Prostate gland (tissue), 2 donors: ENCODE results near the gene EXO5.

Source experiments
- POLR2A ChIP-seq: fragments of 450-650 bp; IDR thresholded peaks from one replicate; pipeline ENCODE4 v1.6.1; 2016; ENCODE audit warnings: antibody characterized with exemption, mild to moderate bottlenecking
- TF ChIP-seq, protein P1 (sequence below), 4 experiments: fragments of 200-600 bp in 2 of 4; fragments of 450-650 bp in 2 of 4; sonication (generic) in 2 of 4; IDR thresholded peaks; 1 replicate in 3 of 4; 2 replicates in 1 of 4; pipeline ENCODE4 v1.5.1; 2016 to 2019; ENCODE audit warnings: antibody characterized with exemption in 4 of 4, mild to moderate bottlenecking in 2 of 4, moderate library complexity in 2 of 4

DNA sequence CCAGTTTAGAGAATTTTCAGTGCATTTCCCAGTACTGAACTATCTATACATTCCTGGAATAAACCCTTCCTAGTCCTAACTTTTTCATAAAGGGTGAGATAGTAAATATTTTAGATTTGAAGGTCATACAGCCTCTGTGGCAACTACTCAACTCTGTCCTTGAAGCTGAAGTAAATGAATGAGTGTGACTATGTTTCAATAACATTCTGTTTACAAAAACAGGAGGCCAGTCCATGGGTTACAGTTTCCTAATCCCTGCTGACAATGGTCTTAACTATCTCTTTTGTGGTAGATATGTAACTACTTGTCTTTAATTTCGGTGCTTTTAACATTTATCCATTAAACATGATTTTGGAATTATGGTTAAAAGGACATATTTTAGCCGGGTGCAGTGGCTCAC is 27.2 kb downstream of the EXO5 start:
- TF ChIP-seq, protein P1, sequence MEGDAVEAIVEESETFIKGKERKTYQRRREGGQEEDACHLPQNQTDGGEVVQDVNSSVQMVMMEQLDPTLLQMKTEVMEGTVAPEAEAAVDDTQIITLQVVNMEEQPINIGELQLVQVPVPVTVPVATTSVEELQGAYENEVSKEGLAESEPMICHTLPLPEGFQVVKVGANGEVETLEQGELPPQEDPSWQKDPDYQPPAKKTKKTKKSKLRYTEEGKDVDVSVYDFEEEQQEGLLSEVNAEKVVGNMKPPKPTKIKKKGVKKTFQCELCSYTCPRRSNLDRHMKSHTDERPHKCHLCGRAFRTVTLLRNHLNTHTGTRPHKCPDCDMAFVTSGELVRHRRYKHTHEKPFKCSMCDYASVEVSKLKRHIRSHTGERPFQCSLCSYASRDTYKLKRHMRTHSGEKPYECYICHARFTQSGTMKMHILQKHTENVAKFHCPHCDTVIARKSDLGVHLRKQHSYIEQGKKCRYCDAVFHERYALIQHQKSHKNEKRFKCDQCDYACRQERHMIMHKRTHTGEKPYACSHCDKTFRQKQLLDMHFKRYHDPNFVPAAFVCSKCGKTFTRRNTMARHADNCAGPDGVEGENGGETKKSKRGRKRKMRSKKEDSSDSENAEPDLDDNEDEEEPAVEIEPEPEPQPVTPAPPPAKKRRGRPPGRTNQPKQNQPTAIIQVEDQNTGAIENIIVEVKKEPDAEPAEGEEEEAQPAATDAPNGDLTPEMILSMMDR (IDR thresholded peaks at IDR 0.05): no peak
- TF ChIP-seq POLR2A: no peak
